GM10847 (cell line): Measurements from ENCODE around the gene NT5C2.

Source experiments
- POLR2A ChIP-seq: IDR thresholded peaks from 2 replicates; pipeline ENCODE4 v1.6.1; 2011; ENCODE audit not compliant: insufficient read length; ENCODE audit errors: extremely low read depth

Gene NT5C2

GRCh38 chr10:103078676-103079075 is 114.4 kb downstream of the NT5C2 start:
- TF ChIP-seq POLR2A, result no peak

- no peak for TF ChIP-seq POLR2A
Measured at GRCh38 chr10:103078309-103078615, 114.8 kb downstream of the NT5C2 start.

GRCh38 chr10:103077491-103078308 is 115.4 kb downstream of the NT5C2 start:
- TF ChIP-seq POLR2A, result no peak

DNA sequence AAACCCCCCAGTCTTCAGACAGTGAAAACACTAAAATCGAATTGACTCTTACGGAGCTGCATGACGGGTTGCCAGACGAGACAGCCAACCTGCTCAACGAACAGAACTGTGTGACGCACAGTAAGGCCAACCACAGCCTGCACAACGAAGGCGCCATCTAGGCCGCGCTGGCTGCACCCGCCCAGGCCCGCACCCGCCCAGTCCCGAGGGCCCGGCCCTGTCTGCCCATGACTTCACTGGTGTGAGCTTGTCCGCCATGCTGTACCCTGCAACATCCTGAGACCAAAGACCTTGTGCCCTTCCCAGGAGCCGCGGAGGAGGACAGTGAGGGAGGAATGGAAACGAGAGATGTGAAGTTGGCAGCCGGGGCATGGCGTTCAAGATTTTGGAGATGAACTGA is 116.1 kb downstream of the NT5C2 start:
- TF ChIP-seq POLR2A, result no peak

GRCh38 chr10:103072891-103073290 is 120.2 kb downstream of the NT5C2 start:
- no peak for TF ChIP-seq POLR2A

- TF ChIP-seq POLR2A, result no peak
Measured at GRCh38 chr10:103072276-103072675, 120.8 kb downstream of the NT5C2 start.

GRCh38 chr10:103069453-103070331 is 123.4 kb downstream of the NT5C2 start:
- no peak for TF ChIP-seq POLR2A

DNA sequence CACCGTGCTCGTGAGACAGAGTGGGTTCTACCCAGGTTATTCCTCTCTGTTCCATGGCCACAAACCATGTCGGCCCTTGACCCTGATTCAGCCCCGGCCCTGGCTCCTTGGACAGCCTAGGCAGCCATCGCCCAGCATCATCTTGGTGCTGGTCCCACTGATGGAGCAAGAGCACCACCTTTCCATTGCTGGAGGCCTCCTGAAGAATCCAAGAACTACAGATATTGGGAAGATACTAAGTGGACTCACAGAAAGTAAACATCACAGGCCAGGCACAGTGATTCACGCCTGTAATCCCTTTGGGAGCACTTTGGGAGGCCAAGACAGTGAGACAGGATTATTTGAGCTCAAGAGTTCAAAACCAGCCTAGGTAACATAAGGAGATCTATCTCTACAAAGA is 125.1 kb downstream of the NT5C2 start:
- TF ChIP-seq POLR2A, result no peak

GRCh38 chr10:103067484-103067883 is 125.6 kb downstream of the NT5C2 start:
- TF ChIP-seq POLR2A, result no peak

DNA sequence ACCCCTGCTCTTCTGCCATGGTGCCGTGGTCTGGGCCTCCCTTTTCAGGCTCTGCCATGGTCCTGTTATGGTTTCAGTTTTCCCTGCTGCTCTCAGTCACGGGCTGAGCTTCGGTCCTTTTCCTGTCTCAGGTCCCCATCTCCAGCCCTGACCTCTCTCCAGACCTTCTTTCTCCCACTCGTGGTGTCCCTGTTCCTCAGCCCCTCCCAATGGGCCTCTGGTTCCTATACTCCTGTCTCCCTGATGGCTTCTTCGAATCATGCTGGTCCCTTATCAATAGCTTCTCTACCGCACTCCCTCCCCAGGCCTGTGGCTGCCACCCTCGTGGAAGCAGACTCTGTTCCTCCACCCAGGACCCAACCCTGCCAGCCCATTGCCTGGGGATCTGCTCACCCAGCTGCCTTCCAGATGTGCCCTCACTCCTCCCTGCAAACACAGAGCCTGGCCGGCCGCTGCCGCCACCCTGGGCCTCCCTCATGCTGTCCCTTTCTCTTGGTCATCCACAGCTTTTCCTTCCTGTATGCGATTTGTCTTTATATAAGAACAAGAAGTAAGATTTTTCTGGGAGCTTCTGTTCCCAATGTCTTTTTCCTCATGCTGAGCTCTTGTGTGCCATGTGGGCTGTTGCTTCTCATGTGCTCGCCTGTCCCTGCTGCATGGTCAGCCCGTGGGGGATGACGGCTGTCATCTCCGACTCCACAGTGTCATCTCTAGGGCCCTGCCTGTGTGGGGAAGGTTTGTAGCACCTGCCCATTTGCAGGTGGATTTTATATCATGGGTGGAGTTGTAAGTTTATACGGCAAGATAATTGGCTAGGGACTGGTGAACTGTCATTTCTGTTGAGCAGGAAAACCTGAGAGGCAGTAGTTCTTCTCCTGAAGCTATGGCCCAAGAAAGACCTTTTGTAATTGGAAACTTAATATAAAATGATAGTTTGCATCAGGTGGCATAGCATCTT is 126.7 kb downstream of the NT5C2 start:
- TF ChIP-seq POLR2A, result no peak

DNA sequence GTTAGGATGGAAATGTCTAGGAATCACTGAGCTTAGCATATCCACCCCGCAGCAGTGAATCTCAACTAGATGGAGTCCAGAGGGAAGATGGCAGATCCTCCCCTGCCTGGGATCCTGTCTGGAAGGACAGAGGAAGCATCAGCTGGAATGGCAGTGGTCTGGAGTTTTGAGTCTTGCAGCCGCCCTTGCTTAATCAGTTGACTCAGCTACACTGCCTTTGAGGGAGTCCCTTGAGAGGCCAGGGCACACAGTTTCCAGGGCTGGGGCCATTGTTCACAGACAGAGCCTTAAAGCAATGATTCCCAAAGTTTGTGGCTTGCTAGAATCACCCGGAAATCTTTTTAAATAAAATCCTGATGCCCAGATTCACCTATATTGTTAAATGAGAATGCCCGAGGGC is 128.1 kb downstream of the NT5C2 start:
- no peak for TF ChIP-seq POLR2A

DNA sequence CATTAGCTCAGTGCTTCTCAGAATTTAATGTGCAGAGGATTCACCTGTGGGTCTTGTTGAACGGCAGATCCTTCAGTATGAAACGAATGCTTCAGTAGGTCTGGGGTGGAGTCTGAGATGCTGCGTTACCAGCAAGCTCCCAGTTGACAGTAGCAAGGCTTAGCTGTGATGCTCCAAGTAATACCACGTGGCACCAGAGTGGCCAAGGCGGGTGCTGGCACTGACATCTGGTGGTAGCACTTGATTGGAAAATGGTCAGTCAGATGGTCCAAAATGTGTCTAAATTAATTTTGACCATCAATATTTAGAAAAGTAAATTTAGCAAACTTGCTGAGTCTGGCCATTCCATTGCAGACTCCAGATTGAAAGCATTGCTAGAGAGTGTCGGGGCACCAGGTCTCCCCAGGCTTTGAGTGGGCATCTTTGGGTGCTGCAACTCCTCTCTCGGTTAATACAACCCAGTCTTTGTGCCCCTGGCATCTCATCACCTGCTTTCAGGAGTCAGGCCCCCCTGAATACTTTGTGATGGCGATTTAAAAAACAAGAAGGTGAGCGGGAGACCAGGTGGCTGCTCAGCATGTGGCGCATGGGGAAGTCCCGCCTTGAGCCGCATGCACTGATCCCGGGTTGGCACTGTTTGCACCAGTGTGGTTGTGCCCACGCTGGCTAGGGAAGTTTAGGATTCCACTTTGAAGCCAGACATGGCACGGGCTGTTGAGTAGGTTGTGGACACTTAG is 130.1 kb downstream of the NT5C2 start:
- no peak for TF ChIP-seq POLR2A

GRCh38 chr10:103060575-103060974 is 132.5 kb downstream of the NT5C2 start:
- TF ChIP-seq POLR2A, result no peak

DNA sequence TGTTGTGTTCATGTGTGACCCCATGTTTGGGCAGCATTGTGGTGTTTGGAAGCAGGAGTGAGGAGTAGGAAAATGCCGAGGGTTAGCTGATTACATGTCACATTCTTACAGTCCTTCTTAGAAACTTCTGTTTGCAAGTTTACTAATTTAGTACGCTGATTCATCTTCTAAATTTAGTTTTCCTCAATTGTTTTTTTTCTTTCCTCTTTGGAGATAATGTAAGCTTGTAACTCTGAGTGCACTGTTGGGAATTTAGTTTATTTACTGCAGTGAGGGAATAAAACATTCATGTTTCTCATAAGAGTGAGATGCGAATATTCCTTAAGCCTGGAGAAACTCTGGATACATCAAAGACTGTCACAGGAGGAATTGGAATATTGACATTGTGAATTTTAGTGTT is 135.0 kb downstream of the NT5C2 start:
- TF ChIP-seq POLR2A, result no peak

GRCh38 chr10:103055105-103055504 is 138.0 kb downstream of the NT5C2 start:
- no peak for TF ChIP-seq POLR2A
